GM18502 (cell line): Measurements from ENCODE around the gene EFNA2.

Experiments
- ATAC-seq: cut with Tn5 transposase; IDR thresholded peaks from one replicate; pipeline ENCODE4 v1.9.1; 2021; ENCODE audit warnings: mild to moderate bottlenecking; ENCODE audit not compliant: unreplicated experiment, poor library complexity

EFNA2 gene

GRCh38 chr19:1259206-1259875 is 26.3 kb upstream of the EFNA2 start:
- peak; percentile 22 for ATAC-seq

- ATAC-seq: peak; percentile 6
Measured at GRCh38 chr19:1259876-1260748, 25.6 kb upstream of the EFNA2 start.

- peak; percentile 68 for ATAC-seq
Measured at GRCh38 chr19:1260749-1261537, 24.7 kb upstream of the EFNA2 start.

- no peak for ATAC-seq
Measured at GRCh38 chr19:1261538-1261797, 24.2 kb upstream of the EFNA2 start.

- no peak for ATAC-seq
Measured at GRCh38 chr19:1261798-1262622, 23.7 kb upstream of the EFNA2 start.

GRCh38 chr19:1262623-1263123 is 23.0 kb upstream of the EFNA2 start:
- no peak for ATAC-seq

GRCh38 chr19:1263188-1263587 is 22.5 kb upstream of the EFNA2 start:
- no peak for ATAC-seq

- no peak for ATAC-seq
Measured at GRCh38 chr19:1264801-1265614, 20.7 kb upstream of the EFNA2 start.

- no peak for ATAC-seq
Measured at GRCh38 chr19:1265615-1266128, 20.0 kb upstream of the EFNA2 start.

GRCh38 chr19:1266129-1266915 is 19.4 kb upstream of the EFNA2 start:
- peak; percentile 39 for ATAC-seq

- ATAC-seq: peak; percentile 23
Measured at GRCh38 chr19:1266916-1267476, 18.7 kb upstream of the EFNA2 start.

- ATAC-seq: no peak
Measured at GRCh38 chr19:1267477-1268225, 18.0 kb upstream of the EFNA2 start.

GRCh38 chr19:1268226-1269064 is 17.2 kb upstream of the EFNA2 start:
- no peak for ATAC-seq

GRCh38 chr19:1269065-1269477 is 16.6 kb upstream of the EFNA2 start, which contains the start of gene CIRBP:
CIRBP (plus strand) TSS chr19:1269332; CDS start chr19:1270934, 1,602 bp downstream.
- peak; percentile 55 for ATAC-seq

- peak; percentile 34 for ATAC-seq
Measured at GRCh38 chr19:1269478-1270212, 16.0 kb upstream of the EFNA2 start.
